Kidney capillary endothelial cell (primary cell): Measurements from ENCODE around the gene DAG1.

Experiments used
- DNase-seq: peaks from one replicate; pipeline ENCODE4 v3.0.0-alpha.2; 2018; ENCODE audit warnings: low spot score

The DAG1 gene

GRCh38 chr3:49469936-49470713 lies at the start of gene DAG1:
TSS of gene DAG1 (plus strand) at chr3:49470267. CDS start at chr3:49510535, 40,268 bp downstream.
- DNase-seq, result peak; percentile 98

- DNase-seq, result no peak
Measured at GRCh38 chr3:49421890-49422378, 48.1 kb upstream of the DAG1 start.

DNA sequence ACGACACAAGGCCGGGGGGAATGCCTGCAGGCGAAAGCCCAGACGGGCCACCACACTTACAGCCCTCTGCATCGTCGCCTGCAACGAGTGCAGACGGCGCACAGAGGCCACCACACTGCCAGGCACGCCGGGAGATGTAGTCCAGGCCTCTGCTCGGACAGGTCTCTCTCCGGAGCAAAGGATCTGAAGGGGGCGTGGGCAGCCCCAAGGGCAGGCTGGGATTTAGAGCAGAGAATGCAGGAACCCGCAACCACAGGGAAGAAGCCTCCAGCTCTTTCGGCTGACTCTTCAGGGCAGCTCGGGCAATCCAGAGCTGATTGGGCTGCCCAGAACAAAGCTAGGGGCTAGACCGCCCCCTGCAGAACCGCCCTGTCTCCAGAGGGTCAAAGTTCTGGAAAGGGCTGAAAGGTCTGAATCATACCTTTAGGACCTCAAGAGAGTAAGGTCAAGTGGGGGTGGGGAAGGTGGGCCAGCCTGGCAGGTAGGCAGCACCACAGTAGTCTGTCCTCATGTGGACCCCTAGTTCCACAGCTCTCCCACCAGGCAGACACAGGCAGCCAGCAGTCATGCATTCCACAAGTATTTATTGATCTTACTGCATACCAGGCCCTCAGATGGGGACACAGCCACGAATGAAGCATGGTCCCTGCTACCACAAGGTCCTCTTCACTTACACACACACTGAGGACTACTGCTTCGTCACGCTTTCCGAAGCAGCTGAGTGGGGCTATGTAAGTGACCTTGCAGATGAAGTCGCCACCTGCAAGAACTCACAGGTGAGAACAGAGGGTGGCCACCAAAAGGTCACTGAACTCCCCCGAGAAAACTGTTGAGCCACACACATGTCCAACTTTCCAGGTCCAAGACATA lies 47.5 kb upstream of the DAG1 start, which contains the start of gene AMT:
Gene AMT (minus strand): TSS at position 95 of the 870 bp plus-strand sequence. CDS start 23 bp downstream, at position 72.
- no peak for DNase-seq

GRCh38 chr3:49424816-49425215 lies 45.3 kb upstream of the DAG1 start:
- DNase-seq, result no peak

DNA sequence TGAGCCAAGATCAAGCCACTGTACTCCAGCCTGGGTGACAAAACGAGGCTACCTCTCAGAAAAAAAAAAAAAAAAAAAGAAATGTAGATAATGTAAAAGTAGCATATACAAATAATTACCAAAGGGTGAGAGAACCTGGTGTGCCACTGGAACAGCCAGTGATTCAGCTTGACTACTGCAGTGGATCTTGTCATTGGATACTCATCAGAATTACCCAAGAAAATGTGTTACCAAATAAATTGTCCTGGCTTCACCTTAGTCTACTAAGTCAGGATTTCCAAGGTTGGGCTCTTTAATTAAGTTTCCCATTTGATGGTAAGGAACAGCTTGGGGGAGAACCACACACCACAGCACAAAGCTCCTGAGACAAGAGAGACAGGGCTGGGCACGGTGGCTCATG lies 42.5 kb upstream of the DAG1 start:
- no peak for DNase-seq

- DNase-seq, result no peak
Measured at GRCh38 chr3:49428752-49429080, 41.4 kb upstream of the DAG1 start.

GRCh38 chr3:49434731-49435130 lies 35.3 kb upstream of the DAG1 start:
- DNase-seq, result no peak

DNA sequence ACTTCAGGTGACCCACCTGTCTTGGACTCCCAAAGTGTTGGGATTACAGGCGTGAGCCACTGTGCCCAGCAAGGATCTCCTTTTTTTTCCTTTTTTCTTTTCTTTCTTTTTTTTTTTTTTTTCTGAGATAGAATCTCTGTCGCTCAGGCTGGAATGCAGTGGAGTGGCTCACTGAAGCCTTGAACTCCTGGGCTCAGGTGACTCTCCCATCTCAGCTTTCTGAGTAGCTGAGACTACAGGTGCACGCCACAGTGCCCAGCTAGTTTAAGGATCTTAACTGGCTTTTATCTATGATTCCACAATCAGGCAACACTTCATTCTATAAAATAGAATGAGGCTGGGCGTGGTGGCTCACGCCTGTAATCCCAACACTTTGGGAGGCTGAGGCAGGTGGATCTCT lies 24.7 kb upstream of the DAG1 start:
- no peak for DNase-seq

GRCh38 chr3:49453621-49454020 lies 16.4 kb upstream of the DAG1 start:
- DNase-seq, result no peak

DNA sequence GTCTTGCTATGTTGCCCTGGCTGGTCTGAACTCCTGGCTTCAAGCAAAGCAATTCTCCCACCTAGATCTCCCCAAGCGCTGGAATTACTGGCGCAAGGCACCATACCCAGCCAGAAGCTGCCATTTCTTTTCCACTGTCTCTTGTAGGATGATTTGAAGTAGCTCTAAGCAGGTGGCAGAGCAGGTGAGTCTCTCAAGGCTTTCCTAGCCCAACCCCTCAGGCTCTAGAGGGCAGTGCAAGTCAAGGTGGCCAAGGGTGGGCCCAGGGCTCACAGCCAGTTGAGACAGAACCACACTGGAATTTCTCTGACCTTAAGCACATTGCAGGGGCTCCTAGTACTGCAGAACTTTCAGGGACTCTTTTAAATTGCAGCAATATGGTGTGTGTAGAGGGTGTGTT lies 15.6 kb upstream of the DAG1 start:
- no peak for DNase-seq

DNA sequence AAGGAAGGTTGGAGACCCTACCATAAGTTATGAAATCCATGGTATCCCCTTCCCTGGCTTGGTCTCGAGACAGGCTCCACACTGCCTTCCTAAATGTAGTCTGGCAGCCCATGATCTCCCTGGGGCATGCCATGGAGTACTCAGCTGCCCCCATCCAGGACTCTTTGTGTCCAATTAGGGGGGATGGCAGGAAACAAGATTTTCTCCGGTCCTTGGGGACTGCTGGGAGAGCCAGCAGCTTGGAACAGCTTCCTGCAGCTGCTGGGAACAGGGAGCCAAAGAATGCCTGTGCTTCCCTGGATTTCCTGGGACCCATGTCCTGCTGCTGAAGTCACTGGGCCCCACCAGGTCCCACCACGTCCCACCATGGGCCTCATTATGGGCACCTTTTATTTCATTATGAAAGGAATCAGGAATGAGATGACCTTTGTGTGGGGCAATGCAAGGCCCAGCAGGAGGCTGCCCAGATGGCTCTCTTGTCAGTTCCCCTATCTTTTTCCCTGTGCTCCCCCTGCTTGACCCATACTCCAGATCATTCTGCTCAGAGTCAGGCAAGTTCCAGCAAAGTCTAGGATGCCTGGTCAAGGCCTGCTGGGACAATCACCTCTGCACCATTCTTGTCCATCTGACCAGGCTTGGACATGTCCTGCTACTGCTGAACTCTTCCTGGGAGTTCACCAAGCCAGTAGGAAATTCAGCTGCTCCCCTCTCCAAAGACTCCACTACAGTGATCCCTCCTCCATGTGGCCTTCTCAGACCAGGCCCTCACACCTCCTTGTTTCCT lies 15.0 kb upstream of the DAG1 start:
- no peak for DNase-seq

DNA sequence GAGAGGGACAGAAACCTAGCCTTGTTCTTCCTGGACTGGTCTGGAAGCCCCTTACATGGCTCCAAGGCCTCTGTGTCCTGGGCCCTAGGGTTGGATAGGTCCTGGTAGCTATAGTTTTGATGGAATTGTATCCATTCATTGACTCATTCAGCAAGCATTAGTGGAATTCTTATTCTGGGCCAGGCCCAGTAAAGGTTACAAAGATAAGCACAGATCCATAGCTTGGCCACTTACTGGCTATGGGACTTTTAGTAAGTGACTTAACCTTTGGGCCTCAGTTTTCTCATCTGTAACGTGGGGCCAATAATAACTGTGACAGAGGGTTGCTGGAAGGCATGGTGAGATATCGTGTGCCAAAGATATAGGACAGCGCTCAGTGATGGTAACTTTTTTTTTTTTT lies 13.6 kb upstream of the DAG1 start:
- DNase-seq, result no peak

GRCh38 chr3:49460188-49460890 lies 9.7 kb upstream of the DAG1 start:
- DNase-seq, result no peak

- no peak for DNase-seq
Measured at GRCh38 chr3:49460956-49461355, 9.1 kb upstream of the DAG1 start.

GRCh38 chr3:49461443-49462171 lies 8.5 kb upstream of the DAG1 start:
- no peak for DNase-seq

DNA sequence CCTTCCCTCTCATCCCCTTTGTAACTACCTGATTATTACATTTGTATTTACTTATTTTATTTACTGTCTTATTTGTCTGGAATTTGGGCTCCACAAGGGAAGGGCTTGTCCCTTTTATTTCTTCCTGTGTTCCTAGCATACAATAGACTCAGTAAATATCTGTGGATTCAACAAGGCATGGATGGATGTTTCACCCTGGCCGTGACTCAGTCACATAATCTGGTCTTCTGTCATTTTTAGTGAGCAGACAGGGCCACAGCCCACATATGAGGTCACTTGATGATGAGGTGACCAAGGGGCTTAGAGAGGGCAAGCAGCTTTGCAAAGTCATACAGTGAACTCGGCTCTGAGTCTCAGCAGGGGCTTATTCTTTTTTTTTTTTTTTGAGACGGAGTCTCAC lies 7.8 kb upstream of the DAG1 start:
- peak; percentile 62 for DNase-seq

- DNase-seq, result no peak
Measured at GRCh38 chr3:49465270-49466034, 4.6 kb upstream of the DAG1 start.

- no peak for DNase-seq
Measured at GRCh38 chr3:49466085-49466484, 4.0 kb upstream of the DAG1 start.

DNA sequence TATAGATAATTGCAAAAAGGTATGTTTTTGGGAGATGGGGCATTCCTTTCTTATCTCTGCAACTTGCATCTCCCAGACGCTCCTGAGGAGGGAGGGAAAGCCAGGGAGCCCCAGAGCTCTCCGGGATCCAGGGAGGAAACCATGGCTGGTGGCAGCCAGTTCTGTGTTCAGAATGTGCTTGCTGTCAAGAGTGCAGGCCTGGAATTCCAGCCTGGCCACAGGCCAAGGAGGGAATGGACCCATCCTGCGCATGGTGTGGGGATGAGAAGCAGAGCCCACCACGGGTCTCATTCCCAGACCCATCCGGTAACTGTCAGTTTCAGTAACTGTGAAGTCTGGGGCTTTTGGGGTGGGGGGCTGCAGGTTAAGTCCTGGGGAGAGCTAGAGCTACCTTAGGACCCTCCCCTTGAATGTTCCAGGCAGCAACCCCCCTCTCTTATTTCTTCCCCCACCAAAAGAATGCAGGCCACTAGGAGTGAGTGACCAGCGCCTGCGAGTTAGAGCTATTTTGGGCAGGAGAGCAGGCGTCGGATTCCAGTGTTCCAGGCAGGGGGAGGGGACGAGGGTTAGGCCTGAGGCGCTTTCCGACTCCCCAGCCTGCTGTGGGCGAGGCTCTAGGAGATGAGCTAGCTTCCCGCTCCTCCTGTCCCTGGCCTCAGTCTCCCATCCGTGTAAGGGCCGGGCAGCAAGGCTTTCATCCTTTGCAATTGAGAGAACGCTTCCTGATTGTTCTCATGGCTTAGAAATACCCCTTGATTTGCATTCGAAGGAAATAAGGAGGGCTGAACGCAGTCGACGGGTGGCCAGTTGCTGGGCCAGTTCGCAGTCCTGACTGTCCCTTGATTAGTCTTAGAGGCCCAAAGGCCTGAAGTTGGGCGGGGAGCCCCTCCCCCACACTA lies 781 bp upstream of the DAG1 start:
- peak; percentile 46 for DNase-seq
